ENCODE measurements around the gene DVL1. TPM values are rescaled to one million over a fixed set of nuclear protein-coding genes. Genes with fewer than 3 reads are reported as not detected.
A peak's percentile ranks its signal among the peaks of the same experiment; 100 is the strongest.

The DVL1 gene
- total and polyA plus RNA-seq, 12 donors = 64.7 to 153 (median 79.7) TPM

DNA sequence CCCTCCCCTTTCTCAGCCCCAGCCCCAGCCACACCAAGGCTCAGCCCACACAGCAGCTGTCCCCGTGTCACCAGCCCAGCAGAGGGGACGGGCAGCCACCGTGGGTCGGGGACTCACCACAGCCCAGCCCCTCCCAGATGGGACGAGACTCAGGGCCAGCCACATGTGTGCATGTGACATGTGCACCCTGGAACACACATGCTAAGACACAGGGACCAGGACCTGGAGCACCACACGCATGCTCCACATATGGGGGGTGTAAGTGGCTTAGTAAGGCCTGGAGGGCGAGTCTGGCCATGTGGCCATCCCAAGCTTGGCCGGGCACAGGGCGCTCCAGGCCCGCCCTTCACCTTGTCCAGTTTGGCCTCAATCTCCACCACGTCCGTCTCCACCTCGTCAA, 45.5 kb downstream of the DVL1 start:
- peak overlapping the region in 6 of 10 donors; percentile 73 to 100 (median 82) for H3K27ac ChIP-seq

DNA sequence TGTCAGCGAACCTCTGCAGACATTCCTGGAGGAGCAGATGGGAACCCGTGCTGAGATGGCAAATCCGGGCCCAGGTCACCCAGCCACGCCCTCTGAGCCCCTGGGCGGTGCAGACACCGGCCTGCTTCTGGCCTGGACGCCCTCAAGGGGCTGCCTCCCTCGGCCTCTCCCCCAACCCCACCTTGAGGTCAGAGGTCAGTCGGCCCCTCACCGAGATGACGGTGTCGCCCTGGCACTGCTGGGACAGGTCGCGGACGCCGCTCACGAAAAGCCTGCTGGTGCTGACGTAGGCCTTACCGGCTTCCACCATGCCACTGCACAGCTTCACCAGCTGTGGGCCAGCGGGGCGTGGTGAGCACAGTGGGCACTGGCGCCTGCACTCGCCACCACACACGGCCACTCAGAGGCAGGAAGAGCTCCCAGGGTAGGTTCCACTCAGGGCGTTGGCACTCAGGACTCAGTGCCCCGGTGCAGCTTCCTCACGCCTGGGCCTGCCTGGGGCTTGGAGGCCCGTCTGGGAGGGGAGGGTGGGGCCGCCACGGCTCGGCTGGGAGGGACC, 46.2 kb downstream of the DVL1 start:
- WGBS, 2 donors = 83 to 90% methylated on average over 31 of the region's 31 CpGs
- no peak overlapping the region for H3K27ac ChIP-seq
- H3K4me1 ChIP-seq = peaks cover 23 to 45% (median 36%) of the 10 kb centered on the region in 9 donors
- intact Hi-C loops (cut with DNase I) = no loop called here
- DNase-seq (no peak), ATAC-seq (no peak)
- no peaks in the 10 kb centered on the region for H3K9me3 ChIP-seq
- H3K27me3 ChIP-seq = no peaks in the 10 kb centered on the region
- H3K4me3 ChIP-seq = no peak overlapping the region
- peaks cover 0 to 22% (median 0%) of the 10 kb centered on the region in 9 donors for H3K36me3 ChIP-seq
- TF ChIP-seq, protein P1, sequence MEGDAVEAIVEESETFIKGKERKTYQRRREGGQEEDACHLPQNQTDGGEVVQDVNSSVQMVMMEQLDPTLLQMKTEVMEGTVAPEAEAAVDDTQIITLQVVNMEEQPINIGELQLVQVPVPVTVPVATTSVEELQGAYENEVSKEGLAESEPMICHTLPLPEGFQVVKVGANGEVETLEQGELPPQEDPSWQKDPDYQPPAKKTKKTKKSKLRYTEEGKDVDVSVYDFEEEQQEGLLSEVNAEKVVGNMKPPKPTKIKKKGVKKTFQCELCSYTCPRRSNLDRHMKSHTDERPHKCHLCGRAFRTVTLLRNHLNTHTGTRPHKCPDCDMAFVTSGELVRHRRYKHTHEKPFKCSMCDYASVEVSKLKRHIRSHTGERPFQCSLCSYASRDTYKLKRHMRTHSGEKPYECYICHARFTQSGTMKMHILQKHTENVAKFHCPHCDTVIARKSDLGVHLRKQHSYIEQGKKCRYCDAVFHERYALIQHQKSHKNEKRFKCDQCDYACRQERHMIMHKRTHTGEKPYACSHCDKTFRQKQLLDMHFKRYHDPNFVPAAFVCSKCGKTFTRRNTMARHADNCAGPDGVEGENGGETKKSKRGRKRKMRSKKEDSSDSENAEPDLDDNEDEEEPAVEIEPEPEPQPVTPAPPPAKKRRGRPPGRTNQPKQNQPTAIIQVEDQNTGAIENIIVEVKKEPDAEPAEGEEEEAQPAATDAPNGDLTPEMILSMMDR (IDR thresholded peaks at IDR 0.05) = no peak

More for the DNA sequence above, 45.5 kb downstream of the DVL1 start:
- Histone ChIP-seq H3K4me1 (peaks cover 23 to 44% (median 37%) of the 10 kb centered on the region in 9 donors), H3K27me3 (no peaks in the 10 kb centered on the region), H3K4me3 (no peak overlapping the region), H3K9me3 (no peaks in the 10 kb centered on the region), H3K36me3 (peaks cover 0 to 18% (median 0%) of the 10 kb centered on the region in 9 donors)
- ATAC-seq (no peak), DNase-seq (no peak)
- intact Hi-C loops (cut with DNase I) = no loop called here
- TF ChIP-seq, protein P1 (IDR thresholded peaks at IDR 0.05) = no peak
- 78 to 91% methylated on average over 13 of the region's 13 CpGs for WGBS, 2 donors

- ATAC-seq = no peak
These were observed 47.2 kb downstream of the DVL1 start for GRCh38 chr1:1302006-1302430.

GRCh38 chr1:1300352-1300739, 48.9 kb downstream of the DVL1 start:
- DNase-seq (no peak), ATAC-seq (no peak)
- intact Hi-C loops (cut with DNase I) = no loop called here
- H3K27ac ChIP-seq = no peak overlapping the region
- H3K27me3 ChIP-seq = no peaks in the 10 kb centered on the region
- WGBS, 2 donors = 88 to 90% methylated on average over 12 of the region's 12 CpGs
- no peaks in the 10 kb centered on the region for H3K9me3 ChIP-seq
- H3K36me3 ChIP-seq = peaks cover 0 to 43% (median 13%) of the 10 kb centered on the region in 9 donors
- TF ChIP-seq, protein P1 (IDR thresholded peaks at IDR 0.05) = no peak
- peaks cover 11 to 25% (median 17%) of the 10 kb centered on the region in 9 donors for H3K4me1 ChIP-seq
- no peak overlapping the region for H3K4me3 ChIP-seq

More at GRCh38 chr1:1302006-1302430, 47.2 kb downstream of the DVL1 start:
- no peak for DNase-seq
- Histone ChIP-seq H3K4me1 (peaks cover 23 to 42% (median 34%) of the 10 kb centered on the region in 9 donors), H3K36me3 (peaks cover 0 to 27% (median 0%) of the 10 kb centered on the region in 9 donors), H3K27me3 (no peaks in the 10 kb centered on the region), H3K4me3 (no peak overlapping the region), H3K27ac (no peak overlapping the region), H3K9me3 (no peaks in the 10 kb centered on the region)
- WGBS, 2 donors = 92 to 95% methylated on average over 9 of the region's 9 CpGs
- intact Hi-C loops (cut with DNase I) = no loop called here
- TF ChIP-seq, protein P1 (IDR thresholded peaks at IDR 0.05) = peak in 8 of 9 donors; percentile 21 to 51 (median 38)
